ENCODE results near the gene C16orf54.
"Not testable (repeated sequence)": the region's sequence is repeated elsewhere in the genome, so short reads cannot be mapped to it uniquely, and the experiment has no call there.

Gene C16orf54

GRCh38 chr16:29705030-29705429, 40.8 kb downstream of the C16orf54 start:
- DNase-seq: no peak

DNA sequence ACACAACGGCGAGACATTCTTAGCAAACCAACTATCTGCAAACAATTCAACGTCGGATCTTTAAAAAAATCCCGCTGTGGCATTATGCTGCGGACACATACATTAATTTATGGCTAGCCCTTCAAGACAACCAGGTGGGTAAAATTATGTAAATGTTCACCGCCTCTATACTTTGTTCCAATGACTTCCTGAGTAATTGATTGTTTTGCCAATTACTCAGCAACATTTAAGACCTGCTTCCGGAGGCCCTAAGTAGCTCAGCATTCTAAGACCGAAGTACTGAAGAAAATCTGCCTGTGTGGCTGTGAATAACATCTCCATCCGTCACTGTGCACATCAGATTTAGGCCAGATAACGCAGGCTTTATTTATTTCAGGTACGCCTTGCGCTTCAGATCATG, 43.5 kb downstream of the C16orf54 start:
- DNase-seq: no peak

DNA sequence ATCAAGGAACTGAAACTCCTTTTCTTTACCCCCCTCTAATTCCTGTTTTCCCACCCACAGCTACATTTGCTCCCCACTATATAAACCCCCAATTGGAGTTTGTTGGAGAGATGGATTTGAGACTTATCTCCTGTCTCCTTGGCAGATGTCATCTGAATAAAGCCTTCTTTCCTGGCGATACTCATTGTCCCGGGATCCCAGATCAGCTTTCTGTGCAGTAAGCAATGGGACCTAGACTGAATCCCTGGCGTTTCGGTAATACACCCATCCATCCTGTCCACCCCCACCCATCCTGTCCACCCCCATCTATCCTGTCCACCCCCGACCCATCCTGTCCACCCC, 44.6 kb downstream of the C16orf54 start:
- no peak for DNase-seq

- DNase-seq: peak in 1 of 2 experiments; percentile 15
Observed at GRCh38 chr16:29700253-29700987, 45.4 kb downstream of the C16orf54 start.

DNA sequence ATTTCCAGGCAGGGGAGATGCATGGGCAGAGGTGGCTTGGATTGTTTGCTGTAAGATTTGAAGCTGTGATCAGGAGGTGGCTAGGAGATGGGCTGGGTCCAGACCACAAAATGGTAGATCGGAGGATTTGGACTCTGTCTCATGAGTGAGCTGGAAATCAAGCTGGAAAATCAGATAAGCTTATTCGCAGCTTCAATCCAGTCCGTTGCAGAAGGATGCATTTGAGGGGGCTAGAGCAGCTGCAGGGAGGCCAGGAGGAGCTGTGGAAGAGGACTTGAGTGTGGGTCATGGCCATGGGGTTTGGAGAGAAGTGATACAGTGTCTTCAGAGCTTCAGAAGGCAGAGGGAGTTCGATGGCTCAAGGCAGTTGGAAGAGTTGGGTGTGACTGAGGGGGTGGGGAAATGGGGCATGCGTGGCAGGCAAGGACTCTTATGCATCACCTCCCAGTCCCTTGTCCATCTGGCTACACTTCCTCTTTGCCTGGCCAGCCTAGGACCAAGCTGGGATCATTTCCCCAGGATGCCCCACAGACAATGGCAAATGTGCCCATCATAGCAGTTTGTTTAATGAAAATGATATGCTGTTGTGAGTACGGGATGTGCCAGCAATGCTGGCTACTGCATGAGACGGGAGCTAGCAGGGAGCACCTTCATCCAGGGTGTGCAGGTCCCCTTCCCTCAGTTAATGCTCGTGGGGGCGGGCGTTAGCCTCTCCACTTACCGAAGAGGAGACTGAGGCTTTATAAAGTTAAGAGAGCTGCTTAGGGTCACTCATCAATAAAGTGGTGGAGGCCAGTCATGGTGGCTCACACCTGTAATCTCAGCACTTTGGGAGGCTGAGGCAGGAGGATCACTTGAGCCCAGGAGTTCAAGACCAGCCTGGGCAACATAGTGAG, 46.2 kb downstream of the C16orf54 start:
- DNase-seq: no peak

GRCh38 chr16:29698484-29699323, 47.1 kb downstream of the C16orf54 start:
- no peak for DNase-seq

GRCh38 chr16:29698042-29698441, 47.7 kb downstream of the C16orf54 start:
- no peak for DNase-seq

DNA sequence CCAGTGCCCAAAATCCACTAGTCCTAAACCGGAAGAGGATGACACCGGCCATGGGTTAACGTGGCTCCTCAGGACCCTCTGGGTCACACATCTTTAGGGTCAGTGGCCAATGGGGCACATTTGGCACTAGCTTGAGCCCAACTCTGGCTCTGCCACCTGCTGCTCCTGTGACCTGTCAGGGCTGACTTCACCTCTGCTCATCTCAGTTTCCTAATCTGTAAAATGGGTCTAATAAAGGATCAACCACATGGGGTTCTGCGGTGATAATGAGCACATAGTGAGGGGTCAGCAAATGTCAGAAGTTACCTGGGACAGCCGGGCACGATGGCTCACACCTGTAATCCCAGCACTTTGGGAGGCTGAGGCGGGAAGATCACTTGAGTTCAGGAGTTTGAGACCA, 48.4 kb downstream of the C16orf54 start:
- no peak for DNase-seq

GRCh38 chr16:29696881-29697331, 48.9 kb downstream of the C16orf54 start:
- no peak for DNase-seq

DNA sequence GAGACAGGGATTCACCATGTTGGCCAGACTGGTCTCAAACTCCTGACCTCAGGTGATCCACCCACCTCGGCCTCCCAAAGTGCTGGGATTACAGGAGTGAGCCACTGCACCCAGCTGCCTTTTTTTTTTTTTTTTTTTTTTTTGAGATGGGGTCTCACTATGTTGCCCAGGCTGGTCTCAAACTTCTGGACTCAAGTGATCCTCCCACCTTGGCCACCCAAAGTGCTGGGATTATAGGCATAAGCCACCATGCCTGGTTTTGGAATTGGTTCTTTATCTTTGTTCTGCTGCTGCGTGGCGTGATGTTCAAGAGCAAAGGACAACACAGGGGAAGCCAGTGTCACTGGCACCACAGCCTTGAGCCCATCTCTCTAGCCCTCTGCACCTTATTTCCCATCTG, 50.1 kb downstream of the C16orf54 start:
- DNase-seq: not testable (repeated sequence)

DNA sequence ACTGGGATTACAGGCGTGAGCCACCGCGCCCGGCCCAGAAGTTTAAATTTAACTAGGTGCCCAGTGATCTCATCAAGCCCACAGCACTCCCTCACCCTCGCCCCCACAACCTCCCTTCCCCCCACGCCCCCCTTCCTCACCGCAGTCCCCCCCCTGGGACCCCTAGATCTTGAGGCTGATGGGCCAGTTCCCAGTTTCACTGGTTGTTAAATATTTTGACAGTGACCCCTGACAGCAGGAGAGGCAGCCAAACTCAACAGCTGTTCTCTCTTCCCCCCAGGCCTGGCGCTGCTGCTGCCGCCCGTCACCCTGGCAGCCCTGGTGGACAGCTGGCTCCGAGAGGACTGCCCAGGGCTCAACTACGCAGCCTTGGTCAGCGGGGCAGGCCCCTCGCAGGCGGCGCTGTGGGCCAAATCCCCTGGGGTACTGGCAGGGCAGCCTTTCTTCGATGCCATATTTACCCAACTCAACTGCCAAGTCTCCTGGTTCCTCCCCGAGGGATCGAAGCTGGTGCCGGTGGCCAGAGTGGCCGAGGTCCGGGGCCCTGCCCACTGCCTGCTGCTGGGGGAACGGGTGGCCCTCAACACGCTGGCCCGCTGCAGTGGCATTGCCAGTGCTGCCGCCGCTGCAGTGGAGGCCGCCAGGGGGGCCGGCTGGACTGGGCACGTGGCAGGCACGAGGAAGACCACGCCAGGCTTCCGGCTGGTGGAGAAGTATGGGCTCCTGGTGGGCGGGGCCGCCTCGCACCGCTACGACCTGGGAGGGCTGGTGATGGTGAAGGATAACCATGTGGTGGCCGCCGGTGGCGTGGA, 51.2 kb downstream of the C16orf54 start:
- DNase-seq: no peak

GRCh38 chr16:29692606-29693005, 53.2 kb downstream of the C16orf54 start:
- DNase-seq: not testable (repeated sequence)

Data from cerebellar nuclear complex (tissue), 1 donor.